ENCODE results near the gene GLCCI1. TPM values are rescaled to one million over a fixed set of nuclear protein-coding genes. Genes with fewer than 3 reads are reported as not detected.

GLCCI1 gene
- total and polyA plus RNA-seq, 10 of the 15 experiments (the other 5 are each of a cell fraction or from before 2014, with no cell fraction given): 12.6 to 92.0 (median 27.6) TPM

- TF ChIP-seq, protein P1, sequence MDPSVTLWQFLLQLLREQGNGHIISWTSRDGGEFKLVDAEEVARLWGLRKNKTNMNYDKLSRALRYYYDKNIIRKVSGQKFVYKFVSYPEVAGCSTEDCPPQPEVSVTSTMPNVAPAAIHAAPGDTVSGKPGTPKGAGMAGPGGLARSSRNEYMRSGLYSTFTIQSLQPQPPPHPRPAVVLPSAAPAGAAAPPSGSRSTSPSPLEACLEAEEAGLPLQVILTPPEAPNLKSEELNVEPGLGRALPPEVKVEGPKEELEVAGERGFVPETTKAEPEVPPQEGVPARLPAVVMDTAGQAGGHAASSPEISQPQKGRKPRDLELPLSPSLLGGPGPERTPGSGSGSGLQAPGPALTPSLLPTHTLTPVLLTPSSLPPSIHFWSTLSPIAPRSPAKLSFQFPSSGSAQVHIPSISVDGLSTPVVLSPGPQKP (IDR thresholded peaks at IDR 0.05; ENCODE audit: low read depth, low read length): no peak; the same call in 1 of the 2 replicates
- TF ChIP-seq E2F8 (IDR thresholded peaks at IDR 0.05; ENCODE audit: low read depth, partially characterized antibody) (no peak), RAD21 (IDR thresholded peaks at IDR 0.05; ENCODE audit: insufficient read depth, low read depth, low read length) (no peak), TCF7 (IDR thresholded peaks at IDR 0.05; ENCODE audit: borderline replicate concordance) (no peak), CEBPB (IDR thresholded peaks at IDR 0.05; ENCODE audit: borderline replicate concordance in 1 of 2, low read depth in 2 of 2, low read length in 2 of 2) (no peak), NBN (IDR thresholded peaks at IDR 0.05) (no peak; the same call in 1 of the 2 replicates), STAT1 (conservative IDR thresholded peaks at IDR 0.05) (no peak), HDAC6 (IDR thresholded peaks at IDR 0.05; ENCODE audit: unreplicated experiment) (peak; percentile 56), SMAD5 (IDR thresholded peaks at IDR 0.05; ENCODE audit: low read depth) (peak; percentile 32), SP1 (IDR thresholded peaks at IDR 0.05; ENCODE audit: low read depth, low read length) (peak; percentile 98), ATF3 (IDR thresholded peaks at IDR 0.05; ENCODE audit: borderline replicate concordance, extremely low read depth, low read depth, low read length) (no peak), EP300 (IDR thresholded peaks at IDR 0.05; ENCODE audit: borderline replicate concordance in 1 of 2, control insufficient read depth in 1 of 2, low read depth in 2 of 2, low read length in 2 of 2) (peak; percentile 21 to 61; a peak in 1 of 4 replicates), NFYA (IDR thresholded peaks at IDR 0.05; ENCODE audit: borderline replicate concordance, low read depth, low read length) (peak; percentile 75), SMARCA5 (IDR thresholded peaks at IDR 0.05) (peak; percentile 30), ZNF687 (IDR thresholded peaks at IDR 0.05) (peak; percentile 57), NFYB (IDR thresholded peaks at IDR 0.05; ENCODE audit: insufficient read depth, low read depth, low read length) (peak; percentile 94)
- TF ChIP-seq, protein P2, sequence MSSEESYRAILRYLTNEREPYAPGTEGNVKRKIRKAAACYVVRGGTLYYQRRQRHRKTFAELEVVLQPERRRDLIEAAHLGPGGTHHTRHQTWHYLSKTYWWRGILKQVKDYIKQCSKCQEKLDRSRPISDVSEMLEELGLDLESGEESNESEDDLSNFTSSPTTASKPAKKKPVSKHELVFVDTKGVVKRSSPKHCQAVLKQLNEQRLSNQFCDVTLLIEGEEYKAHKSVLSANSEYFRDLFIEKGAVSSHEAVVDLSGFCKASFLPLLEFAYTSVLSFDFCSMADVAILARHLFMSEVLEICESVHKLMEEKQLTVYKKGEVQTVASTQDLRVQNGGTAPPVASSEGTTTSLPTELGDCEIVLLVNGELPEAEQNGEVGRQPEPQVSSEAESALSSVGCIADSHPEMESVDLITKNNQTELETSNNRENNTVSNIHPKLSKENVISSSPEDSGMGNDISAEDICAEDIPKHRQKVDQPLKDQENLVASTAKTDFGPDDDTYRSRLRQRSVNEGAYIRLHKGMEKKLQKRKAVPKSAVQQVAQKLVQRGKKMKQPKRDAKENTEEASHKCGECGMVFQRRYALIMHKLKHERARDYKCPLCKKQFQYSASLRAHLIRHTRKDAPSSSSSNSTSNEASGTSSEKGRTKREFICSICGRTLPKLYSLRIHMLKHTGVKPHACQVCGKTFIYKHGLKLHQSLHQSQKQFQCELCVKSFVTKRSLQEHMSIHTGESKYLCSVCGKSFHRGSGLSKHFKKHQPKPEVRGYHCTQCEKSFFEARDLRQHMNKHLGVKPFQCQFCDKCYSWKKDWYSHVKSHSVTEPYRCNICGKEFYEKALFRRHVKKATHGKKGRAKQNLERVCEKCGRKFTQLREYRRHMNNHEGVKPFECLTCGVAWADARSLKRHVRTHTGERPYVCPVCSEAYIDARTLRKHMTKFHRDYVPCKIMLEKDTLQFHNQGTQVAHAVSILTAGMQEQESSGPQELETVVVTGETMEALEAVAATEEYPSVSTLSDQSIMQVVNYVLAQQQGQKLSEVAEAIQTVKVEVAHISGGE (CRISPR knock-in tag; IDR thresholded peaks at IDR 0.05): no peak
These were observed at the start of gene GLCCI1 (continued) for GRCh38 chr7:7968544-7969305.
